ENCODE results near the gene TDRKH. TPM values are rescaled to one million over a fixed set of nuclear protein-coding genes. Genes with fewer than 3 reads are reported as not detected.

TDRKH gene
- total and polyA plus RNA-seq, 2 of the 13 experiments (the other 11 are each of a cell fraction or from before 2014, with no cell fraction given) = 3.9 to 5.4 TPM

GRCh38 chr1:151839457-151840403, 49.4 kb upstream of the TDRKH start, which contains the start of gene C2CD4D (continued):
- no peak for TF ChIP-seq ZNF414 (CRISPR knock-in tag; IDR thresholded peaks at IDR 0.05)
- no peak for TF ChIP-seq ATF2 (CRISPR knock-in tag; IDR thresholded peaks at IDR 0.05)
- no peak for TF ChIP-seq ZNF558 (CRISPR knock-in tag; IDR thresholded peaks at IDR 0.05; ENCODE audit: borderline replicate concordance)
- no peak for TF ChIP-seq ZNF17 (CRISPR knock-in tag; IDR thresholded peaks at IDR 0.05)
- 0 out of 2 replicates have a peak, but pooled peaks have one; percentile 39 for TF ChIP-seq ZBTB4 (CRISPR knock-in tag; IDR thresholded peaks at IDR 0.05; ENCODE audit: borderline replicate concordance)
- no peak for TF ChIP-seq RFX5 (IDR thresholded peaks at IDR 0.05; ENCODE audit: low read depth, low read length)
- no peak for TF ChIP-seq NR2F6 (IDR thresholded peaks at IDR 0.05)
- no peak for TF ChIP-seq NR2F6 (CRISPR knock-in tag; IDR thresholded peaks at IDR 0.05)
- TF ChIP-seq ZMYM4 (CRISPR knock-in tag; IDR thresholded peaks at IDR 0.05) = no peak; the same call in 1 of the 2 replicates
- TF ChIP-seq TBX2 (CRISPR knock-in tag; IDR thresholded peaks at IDR 0.05; ENCODE audit: borderline replicate concordance) = peak; percentile 46; the same call in 1 of the 2 replicates
- TF ChIP-seq GATAD2A (CRISPR knock-in tag; IDR thresholded peaks at IDR 0.05) = peak; percentile 51
- TF ChIP-seq GATAD1 (CRISPR knock-in tag; IDR thresholded peaks at IDR 0.05) = no peak
- TF ChIP-seq TFAP4 (IDR thresholded peaks at IDR 0.05; ENCODE audit: borderline replicate concordance, low read depth) = no peak
- no peak for TF ChIP-seq SNAPC4 (CRISPR knock-in tag; IDR thresholded peaks at IDR 0.05)
- TF ChIP-seq ZNF552 (CRISPR knock-in tag; IDR thresholded peaks at IDR 0.05; ENCODE audit: borderline replicate concordance) = no peak
- no peak for TF ChIP-seq SETDB1 (CRISPR knock-in tag; IDR thresholded peaks at IDR 0.05; ENCODE audit: borderline replicate concordance)
- no peak for TF ChIP-seq TSC22D2 (CRISPR knock-in tag; IDR thresholded peaks at IDR 0.05; ENCODE audit: borderline replicate concordance)
- no peak for TF ChIP-seq ZNF768 (CRISPR knock-in tag; IDR thresholded peaks at IDR 0.05)
